GM19372 (cell line): ENCODE data around the gene IFI27L2.
A peak's percentile ranks its signal among the peaks of the same experiment; 100 is the strongest.

Source experiments
- ATAC-seq: cut with Tn5 transposase; IDR thresholded peaks from one replicate; pipeline ENCODE4 v1.9.1; 2021; ENCODE audit warnings: mild to moderate bottlenecking, low read depth, moderate library complexity; ENCODE audit not compliant: unreplicated experiment

The IFI27L2 gene

GRCh38 chr14:94104731-94105130 is 24.7 kb downstream of the IFI27L2 start:
- no peak for ATAC-seq

- no peak for ATAC-seq
Measured at GRCh38 chr14:94103554-94104150, 25.8 kb downstream of the IFI27L2 start.

- ATAC-seq: no peak
Measured at GRCh38 chr14:94102768-94103482, 26.5 kb downstream of the IFI27L2 start.

- no peak for ATAC-seq
Measured at GRCh38 chr14:94101748-94102147, 27.7 kb downstream of the IFI27L2 start.

- ATAC-seq: no peak
Measured at GRCh38 chr14:94100847-94101246, 28.6 kb downstream of the IFI27L2 start.

- no peak for ATAC-seq
Measured at GRCh38 chr14:94099006-94099405, 30.4 kb downstream of the IFI27L2 start.

- ATAC-seq: no peak
Measured at GRCh38 chr14:94098326-94098992, 30.9 kb downstream of the IFI27L2 start.

GRCh38 chr14:94097091-94097490 is 32.3 kb downstream of the IFI27L2 start:
- ATAC-seq: no peak

- ATAC-seq: no peak
Measured at GRCh38 chr14:94093418-94093817, 36.0 kb downstream of the IFI27L2 start.

GRCh38 chr14:94089479-94089878 is 39.9 kb downstream of the IFI27L2 start:
- ATAC-seq: no peak

- ATAC-seq: no peak
Measured at GRCh38 chr14:94088516-94088915, 40.9 kb downstream of the IFI27L2 start.

- no peak for ATAC-seq
Measured at GRCh38 chr14:94087891-94088290, 41.5 kb downstream of the IFI27L2 start.

- ATAC-seq: peak; percentile 19
Measured at GRCh38 chr14:94081386-94081820, 48.0 kb downstream of the IFI27L2 start.

GRCh38 chr14:94080621-94081385 is 48.6 kb downstream of the IFI27L2 start, which contains the start of the genes DDX24 and IFI27L1:
Gene DDX24 (minus strand): TSS chr14:94081202. CDS start chr14:94079742, 1,460 bp downstream.
Gene IFI27L1 (plus strand): TSS chr14:94081310. CDS start chr14:94096938, 15,628 bp downstream.
- ATAC-seq: peak; percentile 98

GRCh38 chr14:94079891-94080620 is 49.3 kb downstream of the IFI27L2 start:
- no peak for ATAC-seq

GRCh38 chr14:94077823-94078222 is 51.6 kb downstream of the IFI27L2 start:
- ATAC-seq: no peak
